GM23338 (cell line): ENCODE measurements around the gene ANXA6. TPM values are rescaled to one million over a fixed set of nuclear protein-coding genes. Genes with fewer than 3 reads are reported as not detected.
A peak's percentile ranks its signal among the peaks of the same experiment; 100 is the strongest.

ENCODE experiments used
- ATAC-seq: fragments of 200-7000 bp; cut with Tn5 transposase; 3 replicates; pipeline ENCODE4 v1.9.1; 2020
- DNase-seq: peaks from one replicate; pipeline ENCODE4 v3.0.0-alpha.2; 2015; ENCODE audit warnings: low spot score
- H2AFZ ChIP-seq: fragments of 200-600 bp; sonication (generic); 2 replicates; pipeline ENCODE4 v1.8.0; 2016; ENCODE audit warnings: antibody characterized with exemption, mild to moderate bottlenecking, moderate library complexity
- H3F3A ChIP-seq: fragments of 200-600 bp; sonication (generic); replicated peaks from 2 replicates; pipeline ENCODE4 v1.8.0; 2017; ENCODE audit warnings: antibody characterized with exemption, mixed run types, low read depth
- H3K27ac ChIP-seq: fragments of 200-600 bp; sonication (generic); 2 replicates; pipeline ENCODE4 v1.6.1; 2016; ENCODE audit warnings: low read depth
- H3K27me3 ChIP-seq: fragments of 200-600 bp; sonication (generic); 2 replicates; pipeline ENCODE4 v1.8.0; 2016; ENCODE audit warnings: mild to moderate bottlenecking, mixed run types, moderate library complexity; ENCODE audit not compliant: insufficient read depth
- H3K36me3 ChIP-seq: fragments of 200-600 bp; sonication (generic); 2 replicates; pipeline ENCODE4 v1.8.0; 2016; ENCODE audit warnings: mild to moderate bottlenecking; ENCODE audit not compliant: insufficient read depth
- H3K4me1 ChIP-seq: fragments of 200-600 bp; sonication (generic); 2 replicates; pipeline ENCODE4 v1.8.0; 2016; ENCODE audit warnings: mild to moderate bottlenecking, moderate library complexity; ENCODE audit not compliant: insufficient read depth
- H3K4me2 ChIP-seq: fragments of 200-600 bp; sonication (generic); 2 replicates; pipeline ENCODE4 v1.7.1; 2017; ENCODE audit warnings: mixed run types
- H3K4me3 ChIP-seq: fragments of 200-600 bp; sonication (generic); 2 replicates; pipeline ENCODE4 v1.6.1; 2016; ENCODE audit warnings: mixed run types
- H3K79me2 ChIP-seq: fragments of 200-600 bp; sonication (generic); replicated peaks from 2 replicates; pipeline ENCODE4 v1.8.0; 2017; ENCODE audit warnings: mild to moderate bottlenecking; ENCODE audit not compliant: insufficient read depth
- H3K9me2 ChIP-seq: fragments of 200-600 bp; sonication (generic); 2 replicates; pipeline ENCODE4 v1.8.0; 2017; ENCODE audit not compliant: insufficient read depth
- H4K20me1 ChIP-seq: fragments of 200-600 bp; sonication (generic); replicated peaks from 2 replicates; pipeline ENCODE4 v1.8.0; 2017; ENCODE audit warnings: mild to moderate bottlenecking; ENCODE audit not compliant: insufficient read depth
- H3K27ac Mint-ChIP-seq: 2 replicates; pipeline ENCODE4 v1.8.0; 2020; ENCODE audit warnings: inconsistent platforms, mild to moderate bottlenecking, moderate library complexity, mixed read lengths
- H3K27me3 Mint-ChIP-seq: 3 replicates; pipeline ENCODE4 v1.8.0; 2022; ENCODE audit warnings: low read depth, mild to moderate bottlenecking, moderate library complexity, mixed read lengths, inconsistent platforms; ENCODE audit not compliant: insufficient read depth, poor library complexity
- H3K36me3 Mint-ChIP-seq: 3 replicates; pipeline ENCODE4 v1.8.0; 2021; ENCODE audit warnings: low read depth, mild to moderate bottlenecking, inconsistent platforms, moderate library complexity, mixed read lengths
- H3K4me1 Mint-ChIP-seq: 3 replicates; pipeline ENCODE4 v1.8.0; 2020; ENCODE audit warnings: mild to moderate bottlenecking, inconsistent platforms, mixed read lengths
- H3K4me3 Mint-ChIP-seq: 3 replicates; pipeline ENCODE4 v1.8.0; 2021; ENCODE audit warnings: moderate library complexity, mild to moderate bottlenecking, inconsistent platforms, mixed read lengths
- H3K9me3 Mint-ChIP-seq: 3 replicates; pipeline ENCODE4 v1.8.0; 2020; ENCODE audit warnings: moderate library complexity, mild to moderate bottlenecking, inconsistent platforms, mixed read lengths
- JUNB ChIP-seq: IDR thresholded peaks from one replicate; pipeline ENCODE4 v1.6.1; 2016; ENCODE audit warnings: antibody characterized with exemption; ENCODE audit not compliant: unreplicated experiment
- POLR2AphosphoS5 ChIP-seq: IDR thresholded peaks from 2 replicates; pipeline ENCODE4 v1.6.1; 2016; ENCODE audit warnings: antibody characterized with exemption, low read depth
- ZNF331 ChIP-seq: fragments of 250-450 bp; sonication (Bioruptor Pico); IDR thresholded peaks from 2 replicates; pipeline ENCODE4 v1.5.0; 2020; ENCODE audit warnings: low read depth, mild to moderate bottlenecking, moderate library complexity
- ZNF462 ChIP-seq: fragments of 250-450 bp; sonication (Bioruptor Pico); IDR thresholded peaks from 2 replicates; pipeline ENCODE4 v1.5.0; 2020; ENCODE audit warnings: mild to moderate bottlenecking, moderate library complexity
- polyA plus RNA-seq: library from polyadenylated mRNA; unstranded; fragments of >200 nt; fragmentation: Nextera tagmentation; extraction: Ambion mirVana; gene quantifications from 2 replicates; pipeline ENCODE4 v1.2.1, GENCODE V29; 2016
- total RNA-seq: library from RNA; depleted of rRNA; stranded (reverse); fragments of >200 nt; shearing (Covaris generic); gene quantifications from 2 replicates; pipeline ENCODE4 v1.2.3, GENCODE V29; 2014

Gene ANXA6
- total and polyA plus RNA-seq, 2 experiments from 2014 or later: 26.5 to 110 TPM

- Histone ChIP-seq H3K79me2 (no peaks in the 10 kb centered on the region), H4K20me1 (no peaks in the 10 kb centered on the region), H2AFZ (peak overlapping the region; percentile 86; the same call in 1 of the 2 replicates), H3K4me1 (peaks cover 6% of the 10 kb centered on the region; the same call in 1 of the 2 replicates), H3K4me2 (no peak overlapping the region), H3K36me3 (no peaks in the 10 kb centered on the region), H3K27me3 (no peaks in the 10 kb centered on the region), H3K4me3 (no peak overlapping the region), H3K9me2 (peaks cover 10% of the 10 kb centered on the region; the same call in 1 of the 2 replicates), H3K27ac (no peak overlapping the region), H3F3A (no peaks in the 10 kb centered on the region)
- Mint-ChIP-seq H3K4me3 (no peak overlapping the region), H3K27me3 (peaks cover 2% of the 10 kb centered on the region), H3K4me1 (peaks cover 5% of the 10 kb centered on the region; the same call in 1 of the 3 replicates), H3K9me3 (no peaks in the 10 kb centered on the region; the same call in 2 of the 3 replicates), H3K27ac (no peak overlapping the region), H3K36me3 (no peaks in the 10 kb centered on the region)
- DNase-seq: peak; percentile 66
- ATAC-seq: peak; percentile 89
- TF ChIP-seq POLR2AphosphoS5 (0 out of 2 replicates have a peak, but pooled peaks have one; percentile 27), ZNF462 (CRISPR knock-in tag) (no peak)
These were observed 17.1 kb upstream of the ANXA6 start for GRCh38 chr5:151174612-151175101.

- 0 out of 2 replicates have a peak overlapping the region, but pooled peaks have one; percentile 7 for H3K27ac ChIP-seq
- H3K9me2 ChIP-seq: peaks cover 10% of the 10 kb centered on the region; the same call in 1 of the 2 replicates
- H3K4me1 Mint-ChIP-seq: peaks cover 9% of the 10 kb centered on the region; the same call in 2 of the 3 replicates
- H3K4me3 Mint-ChIP-seq: no peak overlapping the region
- peaks cover 6% of the 10 kb centered on the region; the same call in 1 of the 2 replicates for H3K4me1 ChIP-seq
- peak overlapping the region; percentile 86; the same call in 1 of the 2 replicates for H2AFZ ChIP-seq
- ATAC-seq (no peak), DNase-seq (no peak)
- no peaks in the 10 kb centered on the region for H3K27me3 ChIP-seq
- no peaks in the 10 kb centered on the region; the same call in 2 of the 3 replicates for H3K9me3 Mint-ChIP-seq
- H3K4me2 ChIP-seq: no peak overlapping the region
- no peak overlapping the region for H3K27ac Mint-ChIP-seq
- H3K27me3 Mint-ChIP-seq: peaks cover 2% of the 10 kb centered on the region
- no peaks in the 10 kb centered on the region for H3K36me3 Mint-ChIP-seq
- no peaks in the 10 kb centered on the region for H3F3A ChIP-seq
- no peaks in the 10 kb centered on the region for H3K36me3 ChIP-seq
- H3K4me3 ChIP-seq: no peak overlapping the region
- H4K20me1 ChIP-seq: no peaks in the 10 kb centered on the region
- H3K79me2 ChIP-seq: no peaks in the 10 kb centered on the region
- no peak for TF ChIP-seq ZNF331
- TF ChIP-seq JUNB: no peak
These were observed 16.4 kb upstream of the ANXA6 start for GRCh38 chr5:151173711-151174611.
